Type B pancreatic cell (in vitro differentiated cells): ENCODE data around the gene SPAG8. TPM values are rescaled to one million over a fixed set of nuclear protein-coding genes. Genes with fewer than 3 reads are reported as not detected.

Experiments
- DNase-seq: peaks from one replicate; pipeline ENCODE4 v3.0.0; 2021; ENCODE audit warnings: mixed read lengths; ENCODE audit not compliant: unreplicated experiment; ENCODE audit errors: extremely low spot score
- H3K27ac Mint-ChIP-seq: 2 replicates; pipeline ENCODE4 v1.8.0; 2021; ENCODE audit warnings: mild to moderate bottlenecking, mixed read lengths
- H3K27me3 Mint-ChIP-seq: 2 replicates; pipeline ENCODE4 v1.8.0; 2021; ENCODE audit warnings: mixed read lengths
- H3K36me3 Mint-ChIP-seq: 2 replicates; pipeline ENCODE4 v1.8.0; 2021; ENCODE audit warnings: mixed read lengths
- H3K4me1 Mint-ChIP-seq: one replicate; pipeline ENCODE4 v1.8.0; 2021; ENCODE audit warnings: mixed read lengths; ENCODE audit not compliant: unreplicated experiment
- H3K4me3 Mint-ChIP-seq: 2 replicates; pipeline ENCODE4 v1.8.0; 2021; ENCODE audit warnings: mild to moderate bottlenecking, mixed read lengths
- H3K9me3 Mint-ChIP-seq: 2 replicates; pipeline ENCODE4 v1.8.0; 2021; ENCODE audit warnings: mixed read lengths
- CTCF ChIP-seq: fragments of 200-600 bp; sonication (generic); conservative IDR thresholded peaks from 2 replicates; pipeline ENCODE4 v1.5.0; 2021; ENCODE audit warnings: antibody characterized with exemption, mild to moderate bottlenecking
- total RNA-seq: library from RNA; stranded (reverse); gene quantifications from 2 replicates; pipeline ENCODE4 v1.2.1, GENCODE V29; 2021; ENCODE audit warnings: low replicate concordance

Gene SPAG8
- total RNA-seq, 1 donor from 2014 or later = 14.2 TPM

- Mint-ChIP-seq H3K4me1 (peaks cover 21% of the 10 kb centered on the region), H3K4me3 (no peak overlapping the region), H3K27ac (no peak overlapping the region), H3K36me3 (peaks cover 4% of the 10 kb centered on the region), H3K9me3 (no peaks in the 10 kb centered on the region), H3K27me3 (peaks cover 7% of the 10 kb centered on the region)
- no peak for TF ChIP-seq CTCF
- no peak for DNase-seq
Observed at GRCh38 chr9:35789541-35789940, 22.5 kb downstream of the SPAG8 start.

GRCh38 chr9:35783418-35783817 is 28.6 kb downstream of the SPAG8 start:
- Mint-ChIP-seq H3K27ac (no peak overlapping the region), H3K4me1 (no peaks in the 10 kb centered on the region), H3K9me3 (no peaks in the 10 kb centered on the region), H3K27me3 (no peaks in the 10 kb centered on the region), H3K36me3 (peaks cover 4% of the 10 kb centered on the region), H3K4me3 (no peak overlapping the region)
- DNase-seq = no peak
- TF ChIP-seq CTCF = no peak

- TF ChIP-seq CTCF = no peak
- no peak for DNase-seq
- Mint-ChIP-seq H3K27me3 (no peaks in the 10 kb centered on the region), H3K36me3 (no peaks in the 10 kb centered on the region), H3K4me3 (no peak overlapping the region), H3K27ac (no peak overlapping the region), H3K9me3 (no peaks in the 10 kb centered on the region), H3K4me1 (no peaks in the 10 kb centered on the region)
Observed at GRCh38 chr9:35781066-35781465, 31.0 kb downstream of the SPAG8 start.

- Mint-ChIP-seq H3K4me1 (peaks cover 10% of the 10 kb centered on the region), H3K4me3 (no peak overlapping the region), H3K9me3 (no peaks in the 10 kb centered on the region), H3K36me3 (no peaks in the 10 kb centered on the region), H3K27me3 (no peaks in the 10 kb centered on the region), H3K27ac (no peak overlapping the region)
- DNase-seq = no peak
- no peak for TF ChIP-seq CTCF
Observed at GRCh38 chr9:35778496-35778895, 33.6 kb downstream of the SPAG8 start.

GRCh38 chr9:35776018-35776417 is 36.0 kb downstream of the SPAG8 start:
- Mint-ChIP-seq H3K27ac (peak overlapping the region; percentile 30), H3K27me3 (no peaks in the 10 kb centered on the region), H3K36me3 (no peaks in the 10 kb centered on the region), H3K4me3 (no peak overlapping the region), H3K4me1 (peaks cover 10% of the 10 kb centered on the region), H3K9me3 (no peaks in the 10 kb centered on the region)
- no peak for DNase-seq
- TF ChIP-seq CTCF = no peak
